Measurements from ENCODE around the gene CCDC71L. TPM values are rescaled to one million over a fixed set of nuclear protein-coding genes. Genes with fewer than 3 reads are reported as not detected.

The CCDC71L gene
- total RNA-seq, 1 experiment from 2014 or later = 6.0 TPM

DNA sequence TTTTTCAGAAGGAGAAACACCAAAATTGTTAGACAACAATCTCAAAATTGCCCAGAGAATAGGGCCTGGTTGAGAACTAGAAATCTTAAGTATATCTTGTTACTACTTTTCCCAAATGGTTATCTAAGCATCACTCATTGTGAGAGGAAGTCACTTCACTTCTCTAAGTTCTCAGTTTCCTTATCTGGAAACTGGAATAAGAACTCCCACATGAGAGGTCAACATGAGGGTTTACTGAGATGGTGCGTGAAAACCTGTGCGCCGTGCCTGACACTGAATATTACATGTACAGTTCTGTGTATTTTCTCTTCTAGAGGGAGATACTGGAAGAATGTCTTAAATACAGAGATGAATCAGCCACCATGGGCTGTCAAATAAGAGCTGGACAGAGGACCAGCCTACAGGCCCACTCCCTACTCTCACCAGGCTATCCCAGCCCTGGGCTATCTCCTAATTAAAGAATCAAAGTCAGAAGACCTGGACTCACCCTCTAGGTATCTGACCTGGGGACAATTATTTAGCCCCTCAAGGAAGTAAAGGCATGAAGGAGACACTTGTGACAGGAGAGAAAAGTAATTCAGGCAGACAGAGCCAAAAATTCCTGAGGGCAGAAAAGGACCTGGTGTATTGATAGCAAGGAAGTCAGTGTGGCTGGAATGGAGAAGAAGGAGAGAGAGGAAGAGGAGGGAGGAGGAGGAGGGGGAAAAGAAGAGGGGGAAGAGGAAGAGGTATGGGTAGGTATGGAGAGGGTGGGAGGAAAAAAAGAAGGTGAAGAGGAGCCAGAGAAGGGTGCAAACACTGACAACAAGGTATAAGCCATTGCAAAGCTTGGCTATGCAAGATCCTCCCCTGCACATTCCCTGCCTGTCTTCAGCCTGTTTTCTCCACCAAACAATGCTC lies 44.9 kb downstream of the CCDC71L start:
- no peaks in the 10 kb centered on the region for H3K4me1 ChIP-seq (ENCODE audit: control insufficient read depth, insufficient read depth, low read length)
- intact Hi-C loops (cut with micrococcal nuclease; ENCODE audit: unreplicated experiment) (no loop called here), in situ Hi-C loops (cut with HindIII; ENCODE audit: low pct_unique_long_range_greater_than_20kb, low sequenced_read_pairs) (no loop called here)
- no peaks in the 10 kb centered on the region for H3K36me3 ChIP-seq (ENCODE audit: control insufficient read depth, insufficient read depth, low read length)
- ChIA-PET POLR2A (no interaction called here), CTCF (no interaction called here)
- H3K9me3 ChIP-seq (ENCODE audit: control insufficient read depth, insufficient read depth, low read depth, low read length) = no peaks in the 10 kb centered on the region
- TF ChIP-seq SIN3A (IDR thresholded peaks at IDR 0.05; ENCODE audit: borderline replicate concordance, insufficient read depth, low read depth, low read length) (no peak), POLR2AphosphoS5 (IDR thresholded peaks at IDR 0.05; ENCODE audit: low read depth, low read length) (no peak), TCF7L2 (IDR thresholded peaks at IDR 0.05; ENCODE audit: low read depth, low read length) (no peak)
- TF ChIP-seq, protein P1, sequence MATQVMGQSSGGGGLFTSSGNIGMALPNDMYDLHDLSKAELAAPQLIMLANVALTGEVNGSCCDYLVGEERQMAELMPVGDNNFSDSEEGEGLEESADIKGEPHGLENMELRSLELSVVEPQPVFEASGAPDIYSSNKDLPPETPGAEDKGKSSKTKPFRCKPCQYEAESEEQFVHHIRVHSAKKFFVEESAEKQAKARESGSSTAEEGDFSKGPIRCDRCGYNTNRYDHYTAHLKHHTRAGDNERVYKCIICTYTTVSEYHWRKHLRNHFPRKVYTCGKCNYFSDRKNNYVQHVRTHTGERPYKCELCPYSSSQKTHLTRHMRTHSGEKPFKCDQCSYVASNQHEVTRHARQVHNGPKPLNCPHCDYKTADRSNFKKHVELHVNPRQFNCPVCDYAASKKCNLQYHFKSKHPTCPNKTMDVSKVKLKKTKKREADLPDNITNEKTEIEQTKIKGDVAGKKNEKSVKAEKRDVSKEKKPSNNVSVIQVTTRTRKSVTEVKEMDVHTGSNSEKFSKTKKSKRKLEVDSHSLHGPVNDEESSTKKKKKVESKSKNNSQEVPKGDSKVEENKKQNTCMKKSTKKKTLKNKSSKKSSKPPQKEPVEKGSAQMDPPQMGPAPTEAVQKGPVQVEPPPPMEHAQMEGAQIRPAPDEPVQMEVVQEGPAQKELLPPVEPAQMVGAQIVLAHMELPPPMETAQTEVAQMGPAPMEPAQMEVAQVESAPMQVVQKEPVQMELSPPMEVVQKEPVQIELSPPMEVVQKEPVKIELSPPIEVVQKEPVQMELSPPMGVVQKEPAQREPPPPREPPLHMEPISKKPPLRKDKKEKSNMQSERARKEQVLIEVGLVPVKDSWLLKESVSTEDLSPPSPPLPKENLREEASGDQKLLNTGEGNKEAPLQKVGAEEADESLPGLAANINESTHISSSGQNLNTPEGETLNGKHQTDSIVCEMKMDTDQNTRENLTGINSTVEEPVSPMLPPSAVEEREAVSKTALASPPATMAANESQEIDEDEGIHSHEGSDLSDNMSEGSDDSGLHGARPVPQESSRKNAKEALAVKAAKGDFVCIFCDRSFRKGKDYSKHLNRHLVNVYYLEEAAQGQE (IDR thresholded peaks at IDR 0.05; ENCODE audit: insufficient read depth in 1 of 2, low read depth in 2 of 2, low read length in 1 of 2) = no peak
- TF ChIP-seq, protein P2, sequence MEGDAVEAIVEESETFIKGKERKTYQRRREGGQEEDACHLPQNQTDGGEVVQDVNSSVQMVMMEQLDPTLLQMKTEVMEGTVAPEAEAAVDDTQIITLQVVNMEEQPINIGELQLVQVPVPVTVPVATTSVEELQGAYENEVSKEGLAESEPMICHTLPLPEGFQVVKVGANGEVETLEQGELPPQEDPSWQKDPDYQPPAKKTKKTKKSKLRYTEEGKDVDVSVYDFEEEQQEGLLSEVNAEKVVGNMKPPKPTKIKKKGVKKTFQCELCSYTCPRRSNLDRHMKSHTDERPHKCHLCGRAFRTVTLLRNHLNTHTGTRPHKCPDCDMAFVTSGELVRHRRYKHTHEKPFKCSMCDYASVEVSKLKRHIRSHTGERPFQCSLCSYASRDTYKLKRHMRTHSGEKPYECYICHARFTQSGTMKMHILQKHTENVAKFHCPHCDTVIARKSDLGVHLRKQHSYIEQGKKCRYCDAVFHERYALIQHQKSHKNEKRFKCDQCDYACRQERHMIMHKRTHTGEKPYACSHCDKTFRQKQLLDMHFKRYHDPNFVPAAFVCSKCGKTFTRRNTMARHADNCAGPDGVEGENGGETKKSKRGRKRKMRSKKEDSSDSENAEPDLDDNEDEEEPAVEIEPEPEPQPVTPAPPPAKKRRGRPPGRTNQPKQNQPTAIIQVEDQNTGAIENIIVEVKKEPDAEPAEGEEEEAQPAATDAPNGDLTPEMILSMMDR (IDR thresholded peaks at IDR 0.05) = no peak
- ATAC-seq = no peak
- BruUV-seq (replicated peaks) = no TSS peak
- DNase-seq (ENCODE audit: low read depth, low spot score) = no peak
- H3K27me3 ChIP-seq (ENCODE audit: control insufficient read depth, insufficient read depth, low read length) = no peaks in the 10 kb centered on the region; the same call in 1 of the 2 replicates
- no peak overlapping the region for H3K27ac ChIP-seq (ENCODE audit: low read length)
- H3K4me3 ChIP-seq (ENCODE audit: low read depth in 2 of 2, low read length in 2 of 2) = no peak overlapping the region

DNA sequence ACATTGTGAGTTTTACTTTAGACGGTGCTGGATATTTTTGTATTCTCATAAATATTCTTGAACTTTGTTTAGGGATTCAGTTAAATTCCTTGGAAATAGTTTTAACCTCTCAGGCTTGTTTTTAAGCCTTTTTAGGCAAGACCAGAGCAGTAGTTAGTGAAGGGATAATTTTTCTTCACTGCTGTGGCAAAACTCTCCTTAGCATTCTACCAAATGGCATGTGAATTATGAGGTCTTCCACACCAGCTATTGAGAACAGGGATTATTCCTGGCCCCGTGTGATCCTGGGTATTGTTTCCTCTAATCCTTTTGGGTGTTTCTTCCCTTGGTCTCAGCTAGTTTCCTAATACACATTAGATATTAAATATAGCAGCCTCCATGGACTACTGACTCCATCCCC lies 46.2 kb downstream of the CCDC71L start:
- no TSS peak for BruUV-seq (replicated peaks)
- intact Hi-C loops (cut with micrococcal nuclease; ENCODE audit: unreplicated experiment) = no loop called here
- no peak for ATAC-seq
- Histone ChIP-seq H3K9me3 (ENCODE audit: control insufficient read depth, insufficient read depth, low read depth, low read length) (no peaks in the 10 kb centered on the region), H3K27ac (ENCODE audit: low read length) (no peak overlapping the region), H3K4me1 (ENCODE audit: control insufficient read depth, insufficient read depth, low read length) (no peaks in the 10 kb centered on the region), H3K27me3 (ENCODE audit: control insufficient read depth, insufficient read depth, low read length) (no peaks in the 10 kb centered on the region; the same call in 1 of the 2 replicates), H3K36me3 (ENCODE audit: control insufficient read depth, insufficient read depth, low read length) (no peaks in the 10 kb centered on the region), H3K4me3 (ENCODE audit: low read depth in 2 of 2, low read length in 2 of 2) (no peak overlapping the region)
- in situ Hi-C loops (cut with HindIII; ENCODE audit: low pct_unique_long_range_greater_than_20kb, low sequenced_read_pairs) = no loop called here
- ChIA-PET POLR2A (no interaction called here), CTCF (no interaction called here)
- TF ChIP-seq, protein P1 (IDR thresholded peaks at IDR 0.05; ENCODE audit: insufficient read depth in 1 of 2, low read depth in 2 of 2, low read length in 1 of 2) = no peak
- TF ChIP-seq POLR2AphosphoS5 (IDR thresholded peaks at IDR 0.05; ENCODE audit: low read depth, low read length) (no peak), TCF7L2 (IDR thresholded peaks at IDR 0.05; ENCODE audit: low read depth, low read length) (no peak), SIN3A (IDR thresholded peaks at IDR 0.05; ENCODE audit: borderline replicate concordance, insufficient read depth, low read depth, low read length) (no peak)
- TF ChIP-seq, protein P2 (IDR thresholded peaks at IDR 0.05) = no peak
- DNase-seq (ENCODE audit: low read depth, low spot score) = no peak
